ENCODE results near the gene DCAF4.
"Not testable (repeated sequence)": the region's sequence is repeated elsewhere in the genome, so short reads cannot be mapped to it uniquely, and the experiment has no call there.

DCAF4 gene

GRCh38 chr14:72947366-72948160, 21.3 kb downstream of the DCAF4 start:
- in situ Hi-C loops (cut with HindIII; ENCODE audit: low sequenced_read_pairs) = no loop called here

DNA sequence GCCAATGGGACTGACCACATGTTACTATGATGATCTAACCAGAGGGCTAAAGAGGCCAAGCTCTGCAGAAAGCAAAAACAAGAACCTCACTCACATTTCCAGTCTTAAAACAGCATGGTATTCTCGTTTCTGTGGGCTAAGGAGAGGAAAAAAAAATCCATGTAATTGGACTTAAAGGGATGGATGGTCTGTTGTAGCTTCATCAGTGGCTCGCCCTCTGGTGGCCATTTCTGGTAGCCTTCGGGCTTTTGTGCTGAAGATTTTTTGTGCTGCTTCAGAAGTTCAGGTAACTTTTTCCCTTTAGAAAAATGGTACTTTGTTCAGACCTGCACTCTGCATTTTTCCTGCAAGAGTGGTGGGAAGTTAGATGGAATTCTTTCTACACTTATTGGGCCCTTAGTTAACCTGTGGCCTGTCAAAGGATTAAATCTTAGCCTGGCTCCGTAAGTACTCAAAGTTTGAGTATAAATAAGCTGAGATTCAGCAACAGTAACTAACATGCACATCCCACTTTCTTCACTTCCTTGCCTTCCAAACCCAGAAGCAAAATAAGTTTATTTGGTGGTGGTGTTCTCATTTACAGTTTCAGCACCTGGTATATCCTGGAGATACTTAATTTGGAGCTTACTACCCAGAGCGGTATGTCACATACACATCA, 22.3 kb downstream of the DCAF4 start:
- TF ChIP-seq CTCF (IDR thresholded peaks at IDR 0.05; ENCODE audit: low read depth, low read length) = peak; percentile 89
- in situ Hi-C loops (cut with HindIII; ENCODE audit: low sequenced_read_pairs) = no loop called here
- no peak overlapping the region for H3K4me3 ChIP-seq (ENCODE audit: low read depth, low read length)
- DNase-seq (ENCODE audit: low read depth, low spot score) = peak; percentile 81

More at GRCh38 chr14:72947366-72948160, 21.3 kb downstream of the DCAF4 start:
- no peak overlapping the region for H3K4me3 ChIP-seq (ENCODE audit: low read depth, low read length)
- no peak for DNase-seq (ENCODE audit: low read depth, low spot score)
- TF ChIP-seq CTCF (IDR thresholded peaks at IDR 0.05; ENCODE audit: low read depth, low read length) = no peak

GRCh38 chr14:72952171-72952570, 25.9 kb downstream of the DCAF4 start:
- no peak for TF ChIP-seq CTCF (IDR thresholded peaks at IDR 0.05; ENCODE audit: low read depth, low read length)
- in situ Hi-C loops (cut with HindIII; ENCODE audit: low sequenced_read_pairs) = no loop called here
- no peak for DNase-seq (ENCODE audit: low read depth, low spot score)
- no peak overlapping the region for H3K4me3 ChIP-seq (ENCODE audit: low read depth, low read length)

DNA sequence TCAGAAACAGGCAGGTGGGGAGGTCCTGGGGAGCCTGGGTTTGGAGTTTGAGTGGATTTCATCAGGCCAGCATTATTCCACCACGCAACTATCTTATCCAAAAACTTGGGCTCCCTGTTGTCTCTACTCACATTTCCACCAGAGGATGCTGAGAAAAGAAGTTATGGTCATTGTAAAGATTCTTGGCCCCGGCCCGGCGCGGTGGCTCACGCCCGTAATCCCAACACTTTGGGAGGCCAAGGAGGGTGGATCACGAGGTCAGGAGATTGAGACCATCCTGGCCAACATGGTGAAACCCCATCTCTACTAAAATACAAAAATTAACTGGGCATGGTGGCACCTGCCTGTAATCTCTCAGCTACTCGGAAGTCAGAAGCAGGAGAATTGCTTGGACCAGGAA, 30.5 kb downstream of the DCAF4 start:
- DNase-seq (ENCODE audit: low read depth, low spot score); H3K4me3 ChIP-seq (ENCODE audit: low read depth, low read length); in situ Hi-C loops (cut with HindIII; ENCODE audit: low sequenced_read_pairs): not testable (repeated sequence)

DNA sequence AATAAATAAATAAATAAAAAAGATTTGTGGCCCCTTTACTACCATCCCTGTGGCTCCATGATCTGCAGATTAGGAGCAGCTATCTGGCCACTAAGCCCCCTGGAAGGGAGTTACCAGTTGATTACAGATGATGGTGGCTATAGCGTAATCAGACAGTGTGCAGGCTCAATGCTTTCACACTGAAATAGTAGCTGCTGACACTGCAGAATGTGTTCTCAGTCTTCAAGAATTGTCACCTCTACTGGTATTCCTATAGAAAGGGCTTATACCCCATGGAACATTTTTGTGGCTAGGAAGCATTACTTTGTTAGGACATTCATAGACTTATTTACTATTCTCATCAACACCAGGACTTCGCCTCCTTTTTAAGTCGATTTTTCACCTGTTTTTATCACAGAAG, 30.9 kb downstream of the DCAF4 start:
- DNase-seq (ENCODE audit: low read depth, low spot score) = no peak
- no peak for TF ChIP-seq CTCF (IDR thresholded peaks at IDR 0.05; ENCODE audit: low read depth, low read length)
- no peak overlapping the region for H3K4me3 ChIP-seq (ENCODE audit: low read depth, low read length)
- in situ Hi-C loops (cut with HindIII; ENCODE audit: low sequenced_read_pairs) = no loop called here

- no peak overlapping the region for H3K4me3 ChIP-seq (ENCODE audit: low read depth, low read length)
- in situ Hi-C loops (cut with HindIII; ENCODE audit: low sequenced_read_pairs) = no loop called here
- no peak for TF ChIP-seq CTCF (IDR thresholded peaks at IDR 0.05; ENCODE audit: low read depth, low read length)
- no peak for DNase-seq (ENCODE audit: low read depth, low spot score)
Measured at GRCh38 chr14:72958548-72958947, 32.3 kb downstream of the DCAF4 start.

- in situ Hi-C loops (cut with HindIII; ENCODE audit: low sequenced_read_pairs); DNase-seq (ENCODE audit: low read depth, low spot score); H3K4me3 ChIP-seq (ENCODE audit: low read depth, low read length): not testable (repeated sequence)
Measured at GRCh38 chr14:72961016-72961415, 34.8 kb downstream of the DCAF4 start.
